GM19452 (cell line): ENCODE data around the gene PEAK3.

ENCODE experiments used
- ATAC-seq: cut with Tn5 transposase; IDR thresholded peaks from one replicate; pipeline ENCODE4 v1.9.1; 2021; ENCODE audit not compliant: unreplicated experiment

The PEAK3 gene

DNA sequence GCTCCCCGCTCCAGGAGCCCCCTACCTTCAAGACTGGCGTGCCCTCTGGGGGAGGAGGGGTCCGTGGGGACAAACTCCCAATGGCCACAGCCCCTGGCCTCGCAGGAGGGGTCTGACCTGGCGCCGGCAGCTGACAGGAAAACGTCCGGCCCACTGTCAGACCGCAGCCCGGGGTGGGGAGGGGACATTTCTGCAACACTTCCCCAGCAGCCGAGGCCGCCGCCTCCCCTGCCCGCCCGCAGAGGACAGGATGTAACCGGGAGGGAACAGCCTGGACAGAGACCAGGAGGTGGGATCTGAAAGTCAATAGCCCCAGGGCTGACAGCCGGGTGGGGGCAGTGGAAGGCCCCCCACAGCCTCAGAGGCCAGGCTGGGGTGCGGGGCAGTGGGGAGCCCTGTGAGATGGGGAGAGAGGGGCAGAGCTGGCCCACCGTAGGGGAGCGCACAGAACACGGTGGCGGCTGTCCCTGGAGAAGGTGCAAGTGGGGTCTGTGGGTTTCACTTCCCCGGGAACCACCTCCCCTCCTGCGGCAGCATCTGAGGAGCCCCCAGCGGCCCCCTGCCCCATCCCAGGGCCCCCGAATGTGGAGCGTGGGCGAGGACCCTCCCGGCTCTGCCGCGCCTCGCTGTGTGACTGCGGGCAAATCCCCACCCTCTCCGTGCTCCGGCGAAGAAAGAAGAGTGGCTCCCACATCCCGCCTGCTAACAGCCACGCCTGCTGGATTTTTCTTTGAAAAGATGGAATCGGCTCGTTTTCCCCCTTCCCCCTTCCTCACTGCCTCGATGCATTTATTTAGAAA lies at the start of gene PEAK3:
Gene PEAK3 (minus strand): TSS at position 114 of the 800 bp plus-strand sequence. CDS start 1,244 bp downstream, outside the sequence.
- ATAC-seq = no peak

DNA sequence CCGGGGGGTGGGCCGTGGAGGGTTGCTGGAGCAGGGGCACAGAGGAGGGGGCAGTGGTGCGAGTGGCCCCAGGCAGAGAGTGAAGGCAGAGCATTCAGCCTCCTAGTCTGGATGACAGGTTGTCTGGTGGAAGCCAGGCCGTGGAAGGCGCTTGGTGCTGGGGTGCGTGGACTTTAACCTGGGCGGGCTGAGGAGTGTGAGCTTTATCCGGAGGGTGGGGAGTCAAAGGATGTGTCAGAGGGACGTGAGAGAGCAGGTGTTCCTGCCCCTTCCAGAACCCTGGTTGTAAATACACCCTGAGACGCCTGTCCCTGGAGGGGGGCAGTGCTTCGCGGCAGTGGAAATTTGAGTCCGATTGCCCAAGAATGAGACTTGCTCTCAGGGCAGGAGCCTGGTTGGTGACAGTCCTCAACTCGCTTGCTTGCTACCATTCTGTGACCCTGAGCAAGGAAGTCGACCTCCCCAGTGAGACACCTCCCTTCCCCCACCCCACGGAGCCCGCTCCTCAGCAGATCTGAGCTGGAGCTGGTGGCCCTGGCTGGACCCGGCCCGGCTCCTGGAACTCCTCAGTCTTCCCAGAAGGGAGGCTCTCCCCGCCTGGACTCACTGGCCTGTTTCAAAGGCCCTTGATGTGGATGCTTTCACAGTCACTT lies 48.8 kb upstream of the PEAK3 start:
- ATAC-seq = no peak

DNA sequence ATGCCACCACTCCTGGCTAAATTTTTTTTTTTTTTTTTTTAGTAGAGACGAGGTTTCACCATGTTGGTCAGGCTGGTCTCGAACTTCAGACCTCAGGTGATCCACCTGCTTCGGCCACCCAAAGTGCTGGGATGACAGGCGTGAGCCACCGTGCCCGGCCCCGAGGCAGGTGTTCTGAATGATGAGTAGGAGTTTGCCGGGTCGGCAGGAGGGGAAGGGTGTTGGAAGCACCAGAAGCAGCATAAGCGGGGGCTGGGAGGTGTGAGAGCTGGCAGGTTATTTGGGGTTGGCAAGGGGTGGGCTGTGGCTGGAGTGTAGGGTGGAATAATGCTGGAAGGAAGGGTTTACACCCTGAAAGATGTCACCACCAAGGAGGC lies 48.3 kb upstream of the PEAK3 start:
- no peak for ATAC-seq

DNA sequence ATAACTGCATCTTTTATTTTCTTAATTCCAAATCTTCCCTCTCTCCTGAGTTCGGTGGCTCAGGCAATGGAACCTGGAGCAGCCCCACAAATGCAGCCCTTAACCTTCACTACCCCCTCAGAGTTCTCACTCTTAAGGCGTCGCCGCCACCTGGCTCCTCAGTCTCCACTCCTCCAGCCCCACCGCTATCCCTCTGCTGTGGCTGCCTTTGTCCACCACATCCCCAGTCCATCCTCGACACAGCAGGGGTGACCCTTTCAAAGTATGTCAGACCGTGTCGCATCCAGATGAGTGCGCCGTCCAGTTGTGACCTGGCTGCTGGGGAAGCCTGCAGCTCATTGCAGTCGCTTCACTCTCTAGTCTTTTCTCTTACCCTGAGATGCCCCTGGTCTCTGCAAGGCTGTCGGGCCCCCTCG lies 47.5 kb upstream of the PEAK3 start:
- ATAC-seq = no peak

- no peak for ATAC-seq
These were observed 47.1 kb upstream of the PEAK3 start for GRCh38 chr19:2329149-2329478.

DNA sequence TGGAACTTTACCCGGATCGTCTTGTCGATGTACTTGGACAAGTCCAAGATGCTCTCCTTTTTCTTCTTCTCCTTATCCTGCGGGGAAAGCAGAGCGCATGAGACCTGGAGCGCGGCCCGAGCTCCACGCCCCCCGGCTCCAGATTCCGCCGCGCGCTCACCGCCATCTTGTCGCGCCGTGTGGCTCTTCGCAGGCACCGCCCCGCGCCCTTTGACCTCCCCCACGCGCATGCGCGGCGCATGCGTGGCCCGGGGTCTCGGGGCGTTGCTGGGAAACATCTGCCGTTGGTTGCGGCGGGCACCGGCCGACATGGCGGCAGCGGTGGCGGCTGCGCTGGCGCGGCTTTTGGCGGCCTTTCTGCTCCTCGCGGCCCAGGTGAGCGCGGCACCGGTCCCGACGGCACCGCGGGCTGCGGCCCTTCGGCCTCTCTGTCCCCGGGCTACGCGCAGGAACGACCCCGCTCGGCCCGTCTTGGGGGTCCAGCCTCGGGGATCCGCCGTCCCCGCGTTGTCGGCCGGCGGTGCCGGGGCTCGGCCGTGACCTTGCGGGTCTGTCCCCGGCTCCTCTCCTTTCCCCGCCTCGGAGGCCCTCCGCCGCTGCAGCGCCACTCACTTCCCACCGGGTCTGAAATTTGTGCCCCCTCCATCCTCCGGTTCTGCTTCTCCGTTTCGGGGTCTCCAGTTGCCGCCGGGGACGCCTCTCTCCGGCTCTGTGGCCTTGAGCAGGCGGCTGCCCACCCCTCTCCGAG lies 46.6 kb upstream of the PEAK3 start, which contains the start of the genes LSM7 and SPPL2B:
Gene LSM7 (minus strand): TSS at position 186 of the 748 bp plus-strand sequence. CDS start 20 bp downstream, at position 166.
Gene SPPL2B (plus strand): TSS at position 284 of the 748 bp plus-strand sequence. CDS start 26 bp downstream, at position 310.
- ATAC-seq = no peak

DNA sequence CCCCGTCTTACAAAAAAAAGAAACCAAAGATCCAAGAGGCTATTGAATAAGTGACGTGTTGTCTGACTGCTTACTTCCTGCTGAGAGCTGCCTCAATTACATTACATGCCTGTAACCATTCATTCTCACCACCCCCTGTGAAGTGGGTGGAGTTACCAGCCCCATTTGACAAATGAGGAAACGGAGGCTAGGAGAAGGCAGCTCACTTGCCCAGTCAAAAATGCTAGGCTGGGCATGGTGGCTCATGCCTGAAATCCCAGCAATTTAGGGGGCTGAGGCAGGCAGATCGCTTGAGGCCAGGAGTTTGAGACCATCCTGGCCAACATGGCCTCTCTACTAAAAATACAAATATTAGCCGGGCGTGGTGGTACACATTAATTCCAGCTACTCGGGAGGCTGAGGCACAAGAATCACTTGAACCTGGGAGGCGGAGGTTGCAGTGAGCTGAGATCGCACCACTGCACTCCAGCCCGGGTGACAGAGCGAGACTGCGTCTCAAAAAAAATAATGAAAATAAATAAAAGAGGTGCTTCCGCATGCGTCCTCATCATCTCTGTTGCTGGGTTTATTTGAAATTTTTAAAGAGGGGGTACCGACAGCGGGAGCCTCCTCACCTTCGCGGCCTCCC lies 45.9 kb upstream of the PEAK3 start:
- no peak for ATAC-seq

- ATAC-seq = no peak
These were observed 44.9 kb upstream of the PEAK3 start for GRCh38 chr19:2326699-2327360.

DNA sequence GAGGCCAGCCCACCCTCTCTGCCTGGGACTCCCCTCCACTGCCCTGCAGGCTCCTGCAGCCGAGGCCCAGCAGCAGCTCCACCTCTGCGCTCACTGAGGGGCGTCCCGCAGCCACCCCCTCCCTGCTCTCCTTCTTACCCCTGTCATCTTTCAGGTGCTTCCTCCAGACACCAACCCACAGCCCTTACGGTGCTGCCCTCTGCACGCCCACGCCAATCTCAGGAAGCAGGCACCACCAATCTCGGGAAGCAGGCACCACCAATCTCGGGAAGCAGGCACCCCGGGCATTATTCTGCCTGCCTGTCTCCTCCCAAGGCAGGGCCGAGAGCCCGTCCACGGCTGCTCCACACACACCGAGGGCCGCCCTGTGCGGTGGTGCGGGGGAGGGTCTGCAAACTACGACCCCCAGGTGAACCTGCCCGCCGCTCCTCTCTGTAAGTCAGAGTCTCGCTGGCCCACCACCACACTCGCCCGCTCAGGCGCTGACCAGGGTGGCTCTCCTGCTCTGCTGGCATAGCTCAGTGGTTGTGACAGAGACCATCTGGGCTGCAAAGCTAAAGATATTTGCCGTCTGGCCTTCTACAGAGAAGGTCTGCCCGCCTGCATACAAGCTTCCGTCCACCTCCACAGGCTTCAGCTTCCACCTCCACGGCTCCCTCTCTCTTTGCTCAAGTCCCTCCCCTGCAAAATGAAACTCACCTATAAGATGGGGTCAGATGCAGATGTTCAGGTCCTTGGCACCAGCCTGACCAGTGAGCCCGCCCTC lies 43.5 kb upstream of the PEAK3 start:
- no peak for ATAC-seq

GRCh38 chr19:2324220-2324948 lies 42.4 kb upstream of the PEAK3 start:
- ATAC-seq = no peak

DNA sequence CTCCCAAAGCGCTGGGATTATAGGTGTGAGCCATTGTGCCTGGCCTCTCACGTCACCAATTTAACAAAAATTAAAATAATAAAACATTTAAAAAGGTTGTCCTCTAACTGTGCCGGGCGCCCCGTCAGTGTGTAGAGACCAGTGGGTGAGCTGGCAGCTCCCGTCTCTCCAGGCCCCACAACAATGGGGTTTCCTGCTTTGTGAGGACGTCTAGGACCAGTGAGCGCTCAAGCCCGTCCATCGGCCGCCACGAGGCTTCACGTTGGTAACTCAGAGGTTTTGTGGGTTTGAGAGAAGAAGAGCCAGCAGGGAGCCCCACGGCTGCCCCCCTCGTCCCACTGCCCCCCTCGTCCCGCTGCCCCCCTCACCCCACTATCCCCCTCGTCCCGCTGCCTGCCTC lies 41.7 kb upstream of the PEAK3 start:
- ATAC-seq = no peak

DNA sequence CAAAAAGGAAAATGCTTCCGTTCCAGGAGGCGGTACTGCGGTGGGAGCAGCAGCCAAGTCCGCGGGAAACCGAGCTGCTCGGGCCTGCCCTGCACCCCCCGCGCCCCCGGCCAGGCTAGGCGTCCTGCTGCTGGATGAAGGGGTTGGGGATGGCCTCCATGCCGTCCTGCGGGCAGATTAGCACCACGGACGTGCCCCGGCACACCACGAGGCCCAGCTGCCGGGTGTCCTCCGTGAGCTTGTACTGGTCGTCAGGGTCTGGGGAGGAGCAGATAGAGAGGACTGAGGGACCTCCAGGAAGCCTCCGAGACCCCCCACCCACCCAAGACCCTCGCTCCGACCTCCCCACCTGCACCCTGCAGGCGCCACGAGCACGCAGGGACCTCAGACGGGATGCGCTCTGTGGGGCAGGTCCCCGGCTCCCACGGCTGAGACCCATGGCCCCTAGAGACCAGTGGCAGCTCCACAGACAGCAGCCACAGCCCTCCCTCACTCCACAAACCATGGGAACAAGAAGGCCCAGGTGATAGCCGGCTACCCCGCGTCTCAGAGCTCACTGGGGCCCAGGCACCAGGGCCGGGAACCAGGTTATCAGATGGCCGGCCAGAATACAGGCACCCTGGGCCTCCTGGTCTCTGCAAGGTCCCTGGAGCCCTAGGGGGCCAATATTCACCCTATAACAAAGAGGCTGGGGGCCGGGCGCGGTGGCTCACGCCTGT lies 39.7 kb upstream of the PEAK3 start:
- no peak for ATAC-seq

- ATAC-seq = no peak
These were observed 39.0 kb upstream of the PEAK3 start for GRCh38 chr19:2320939-2321338.

- no peak for ATAC-seq
These were observed 38.1 kb upstream of the PEAK3 start for GRCh38 chr19:2320049-2320448.

GRCh38 chr19:2319551-2319950 lies 37.6 kb upstream of the PEAK3 start:
- ATAC-seq = no peak

GRCh38 chr19:2318923-2319322 lies 36.9 kb upstream of the PEAK3 start:
- ATAC-seq = no peak

GRCh38 chr19:2317756-2318155 lies 35.8 kb upstream of the PEAK3 start:
- no peak for ATAC-seq

DNA sequence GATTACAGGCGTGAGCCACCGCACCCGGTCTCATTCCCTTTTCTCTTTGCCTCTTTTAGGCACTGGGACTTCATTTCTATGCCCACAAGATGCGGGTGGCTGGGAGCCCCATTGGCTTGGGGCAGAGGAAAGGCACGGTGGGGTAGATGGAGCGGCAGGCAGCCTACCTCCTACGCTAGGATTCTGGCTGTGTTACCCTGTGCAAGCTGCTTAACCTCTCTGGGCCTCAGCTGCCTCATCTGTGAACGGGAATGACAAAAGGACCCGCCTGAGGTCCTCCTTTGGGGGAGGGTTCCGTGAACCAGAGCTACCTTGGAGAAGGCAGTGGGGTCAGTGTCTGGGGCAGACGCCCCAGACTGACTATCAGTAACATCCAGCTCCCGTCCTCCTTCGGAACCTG lies 35.3 kb upstream of the PEAK3 start:
- ATAC-seq = no peak
